ENCODE results near the gene TEX36. TPM values are rescaled to one million over a fixed set of nuclear protein-coding genes. Genes with fewer than 3 reads are reported as not detected.
"Not testable (repeated sequence)": the region's sequence is repeated elsewhere in the genome, so short reads cannot be mapped to it uniquely, and the experiment has no call there.

Gene TEX36
- total RNA-seq, 1 experiment from 2014 or later = not detected

DNA sequence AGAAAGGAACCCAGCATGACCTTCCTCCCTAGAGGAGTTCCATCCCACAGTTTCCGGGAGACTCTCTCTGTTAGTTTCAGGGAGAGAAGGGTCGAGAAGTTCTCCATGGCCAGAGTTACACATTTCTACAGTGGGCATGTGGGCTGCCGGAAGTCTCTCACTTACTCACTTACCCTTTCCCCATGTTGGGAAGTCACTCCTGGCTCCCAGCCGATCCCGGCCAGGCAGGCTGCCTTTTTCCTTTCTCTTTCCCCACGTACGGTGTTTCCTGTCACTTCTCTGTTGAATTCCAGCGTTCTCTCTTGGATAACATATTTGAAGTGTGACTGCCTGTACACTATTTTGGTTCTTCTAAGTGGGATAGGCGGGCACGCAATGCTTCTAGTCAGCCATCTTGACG lies 3.5 kb downstream of the TEX36 start:
- Histone ChIP-seq H3K27me3 (replicated peaks) (0 out of 2 replicates have a peak, but pooled peaks cover 6% of the 10 kb centered on the region), H3K4me1 (replicated peaks) (no peaks in the 10 kb centered on the region), H3K4me3 (no peak overlapping the region), H3K27ac (no peak overlapping the region), H3K9me3 (replicated peaks) (no peaks in the 10 kb centered on the region), H3K36me3 (no peaks in the 10 kb centered on the region)
- DNase-seq (ENCODE audit: low read depth in 1 of 2, low spot score in 2 of 2) = no peak

DNA sequence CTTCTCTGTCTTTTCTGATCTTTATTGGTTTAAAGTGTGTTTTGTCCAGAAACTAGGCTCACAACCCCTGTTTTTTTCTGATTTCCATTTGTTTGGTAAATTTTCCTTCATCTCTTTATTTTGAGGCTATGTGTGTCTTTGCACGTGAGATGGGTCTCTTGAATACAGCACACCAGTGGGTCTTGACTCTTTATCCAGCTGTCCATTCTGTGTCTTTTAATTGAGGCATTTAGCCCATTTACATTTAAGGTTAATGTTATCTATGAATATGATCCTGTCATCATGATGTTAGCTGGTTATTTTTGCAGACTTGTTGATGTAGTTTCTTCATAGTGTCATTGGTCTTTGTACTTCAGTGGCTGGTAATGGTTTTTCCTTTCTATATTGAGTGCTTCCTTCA lies 10.1 kb downstream of the TEX36 start:
- Histone ChIP-seq H3K4me3 (no peak overlapping the region), H3K27me3 (replicated peaks) (no peaks in the 10 kb centered on the region), H3K9me3 (replicated peaks) (no peaks in the 10 kb centered on the region), H3K27ac (no peak overlapping the region), H3K36me3 (no peaks in the 10 kb centered on the region), H3K4me1 (replicated peaks) (no peaks in the 10 kb centered on the region)
- DNase-seq (ENCODE audit: low read depth in 1 of 2, low spot score in 2 of 2) = no peak

DNA sequence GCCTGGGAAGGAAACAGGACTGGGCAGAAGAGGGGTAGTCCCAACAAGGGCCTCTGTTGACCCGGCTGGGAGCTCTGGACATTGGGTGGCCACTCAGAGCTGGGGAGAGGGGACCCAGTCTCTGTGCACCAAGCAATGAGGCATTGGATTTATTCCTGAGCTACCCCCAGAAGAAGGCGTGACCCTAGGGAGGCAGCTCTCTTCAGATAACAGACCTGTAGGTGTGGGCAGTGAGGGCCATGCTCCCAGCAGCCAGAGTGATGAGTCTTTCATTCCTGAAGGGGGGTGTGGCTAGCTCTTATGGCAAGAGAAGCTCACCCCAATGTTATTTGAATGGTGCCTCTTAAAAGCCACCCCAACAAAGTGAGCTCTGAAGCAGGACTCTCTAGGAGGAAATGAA lies 20.4 kb downstream of the TEX36 start:
- Histone ChIP-seq H3K36me3 (no peaks in the 10 kb centered on the region), H3K4me3 (no peak overlapping the region), H3K9me3 (replicated peaks) (no peaks in the 10 kb centered on the region), H3K27ac (no peak overlapping the region), H3K27me3 (replicated peaks) (peaks cover 4% of the 10 kb centered on the region; the same call in 1 of the 2 replicates), H3K4me1 (replicated peaks) (no peaks in the 10 kb centered on the region)
- no peak for DNase-seq (ENCODE audit: low read depth in 1 of 2, low spot score in 2 of 2)

DNA sequence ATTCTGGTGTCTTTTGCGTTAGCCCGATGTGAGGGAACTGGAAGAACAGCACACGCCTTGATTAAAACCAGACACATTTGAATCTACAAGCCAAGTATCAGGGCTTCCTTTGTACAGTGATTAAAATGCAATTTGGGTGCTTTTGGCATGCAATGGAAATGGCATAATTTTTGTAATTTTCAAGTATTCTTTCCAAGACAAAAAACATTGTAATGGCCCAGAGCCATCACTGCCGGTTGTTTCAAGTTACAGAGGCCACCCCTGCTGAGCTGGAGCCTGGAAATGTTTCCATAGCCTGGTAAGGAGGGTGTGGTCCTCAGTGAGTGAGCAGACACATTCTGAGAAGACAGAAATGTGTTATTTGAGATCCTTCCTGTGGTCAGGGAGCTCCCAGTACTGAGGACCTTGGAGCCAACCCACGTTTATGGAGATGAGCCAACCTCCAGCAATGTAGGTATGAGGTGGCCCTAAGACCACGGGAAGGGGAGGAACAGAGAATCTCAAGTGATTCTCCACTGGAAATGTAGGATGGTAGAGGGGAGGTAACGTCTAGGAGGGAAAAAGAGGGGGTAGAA lies 20.9 kb downstream of the TEX36 start:
- H3K9me3 ChIP-seq (replicated peaks) = no peaks in the 10 kb centered on the region
- H3K36me3 ChIP-seq = no peaks in the 10 kb centered on the region
- peaks cover 4% of the 10 kb centered on the region; the same call in 1 of the 2 replicates for H3K27me3 ChIP-seq (replicated peaks)
- no peaks in the 10 kb centered on the region for H3K4me1 ChIP-seq (replicated peaks)
- no peak for DNase-seq (ENCODE audit: low read depth in 1 of 2, low spot score in 2 of 2)
- no peak overlapping the region for H3K4me3 ChIP-seq
- H3K27ac ChIP-seq = no peak overlapping the region

DNA sequence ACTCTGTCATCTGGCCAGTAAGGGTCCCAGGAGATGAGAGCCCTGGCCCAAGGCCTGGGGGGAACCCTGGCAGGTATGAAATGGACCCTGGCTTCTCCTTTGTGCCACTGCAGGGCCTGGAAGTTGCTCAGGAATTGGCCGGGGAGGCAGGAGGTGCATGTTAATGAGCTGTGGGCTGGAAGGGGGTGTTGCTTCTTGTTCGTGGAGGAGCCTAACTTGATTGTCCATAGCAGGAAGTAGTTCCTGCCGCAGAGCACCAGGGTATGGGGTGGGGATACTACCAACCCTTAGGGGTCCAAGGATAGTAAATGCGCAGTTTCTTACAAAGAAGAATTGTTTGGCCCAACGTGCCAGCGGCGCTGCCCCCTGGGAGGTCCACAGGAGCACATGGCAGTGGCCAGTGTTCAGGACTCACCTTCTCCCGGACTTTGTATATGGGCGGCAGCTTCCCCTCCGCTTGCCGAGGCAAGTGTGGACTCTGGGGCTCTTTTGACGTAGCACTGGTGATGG lies 21.5 kb downstream of the TEX36 start:
- DNase-seq (ENCODE audit: low read depth in 1 of 2, low spot score in 2 of 2) = no peak
- Histone ChIP-seq H3K4me1 (replicated peaks) (no peaks in the 10 kb centered on the region), H3K4me3 (no peak overlapping the region), H3K27me3 (replicated peaks) (peaks cover 4% of the 10 kb centered on the region; the same call in 1 of the 2 replicates), H3K36me3 (no peaks in the 10 kb centered on the region), H3K27ac (no peak overlapping the region), H3K9me3 (replicated peaks) (no peaks in the 10 kb centered on the region)

DNA sequence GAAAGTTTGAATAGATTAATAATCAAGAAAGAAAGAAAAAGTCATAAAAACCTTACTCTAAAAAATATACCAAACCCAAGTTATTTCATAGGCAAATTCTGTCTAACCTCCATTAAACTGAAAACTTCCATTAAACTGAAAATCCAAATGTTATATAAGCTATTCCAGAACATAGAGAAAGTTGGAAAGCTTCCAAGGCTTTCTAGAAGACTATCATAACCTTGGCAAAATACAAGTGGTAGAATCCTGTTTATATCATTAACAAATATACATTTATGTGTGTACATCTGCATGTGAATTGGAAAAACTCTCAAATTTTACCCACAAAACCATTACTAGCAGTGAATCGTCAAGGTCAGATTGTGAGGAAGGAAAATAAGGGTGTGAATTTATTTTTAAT lies 23.9 kb downstream of the TEX36 start:
- H3K9me3 ChIP-seq (replicated peaks) = no peaks in the 10 kb centered on the region
- no peaks in the 10 kb centered on the region for H3K4me1 ChIP-seq (replicated peaks)
- DNase-seq (ENCODE audit: low read depth in 1 of 2, low spot score in 2 of 2) = no peak
- H3K36me3 ChIP-seq = no peaks in the 10 kb centered on the region
- no peak overlapping the region for H3K27ac ChIP-seq
- peaks cover 4% of the 10 kb centered on the region; the same call in 1 of the 2 replicates for H3K27me3 ChIP-seq (replicated peaks)
- H3K4me3 ChIP-seq = no peak overlapping the region

DNA sequence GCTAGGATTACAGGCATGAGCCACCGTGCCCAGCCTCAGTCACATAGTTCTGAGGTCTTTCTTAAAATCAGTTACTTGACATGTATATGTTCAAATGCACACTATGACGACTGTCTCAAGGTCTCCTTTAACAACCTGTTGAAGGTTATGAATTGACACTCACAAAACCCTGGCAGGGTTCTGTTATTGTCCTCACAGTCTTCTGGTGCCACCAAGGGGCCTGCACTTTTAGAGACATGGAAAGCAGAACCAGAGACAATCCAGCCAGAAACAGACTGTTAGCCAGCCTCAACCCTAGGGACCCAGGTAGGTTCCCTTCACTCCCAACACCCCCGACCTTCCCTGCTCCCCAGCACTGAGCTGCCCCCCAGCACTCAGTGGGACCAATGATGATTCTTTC lies 26.4 kb downstream of the TEX36 start:
- Histone ChIP-seq H3K36me3 (no peaks in the 10 kb centered on the region), H3K4me3 (no peak overlapping the region), H3K27ac (no peak overlapping the region), H3K9me3 (replicated peaks) (no peaks in the 10 kb centered on the region), H3K27me3 (replicated peaks) (peaks cover 4% of the 10 kb centered on the region; the same call in 1 of the 2 replicates), H3K4me1 (replicated peaks) (no peaks in the 10 kb centered on the region)
- DNase-seq (ENCODE audit: low read depth in 1 of 2, low spot score in 2 of 2) = no peak

DNA sequence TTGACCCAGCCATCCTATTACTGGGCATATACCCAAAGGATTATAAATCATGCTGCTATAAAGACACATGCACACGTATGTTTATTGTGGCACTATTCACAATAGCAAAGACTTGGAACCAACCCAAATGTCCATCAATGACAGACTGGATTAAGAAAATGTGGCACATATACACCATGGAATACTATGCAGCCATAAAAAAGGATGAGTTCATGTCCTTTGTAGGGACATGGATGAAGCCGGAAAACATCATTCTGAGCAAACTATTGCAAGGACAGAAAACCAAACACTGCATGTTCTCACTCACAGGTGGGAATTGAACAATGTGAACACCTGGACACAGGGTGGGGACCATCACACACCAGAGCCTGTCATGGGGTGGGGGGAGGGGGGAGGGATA lies 29.9 kb downstream of the TEX36 start:
- not testable (repeated sequence) for H3K9me3 ChIP-seq (replicated peaks); H3K4me3 ChIP-seq; H3K27me3 ChIP-seq (replicated peaks); DNase-seq (ENCODE audit: low read depth in 1 of 2, low spot score in 2 of 2); H3K36me3 ChIP-seq; H3K4me1 ChIP-seq (replicated peaks); H3K27ac ChIP-seq

DNA sequence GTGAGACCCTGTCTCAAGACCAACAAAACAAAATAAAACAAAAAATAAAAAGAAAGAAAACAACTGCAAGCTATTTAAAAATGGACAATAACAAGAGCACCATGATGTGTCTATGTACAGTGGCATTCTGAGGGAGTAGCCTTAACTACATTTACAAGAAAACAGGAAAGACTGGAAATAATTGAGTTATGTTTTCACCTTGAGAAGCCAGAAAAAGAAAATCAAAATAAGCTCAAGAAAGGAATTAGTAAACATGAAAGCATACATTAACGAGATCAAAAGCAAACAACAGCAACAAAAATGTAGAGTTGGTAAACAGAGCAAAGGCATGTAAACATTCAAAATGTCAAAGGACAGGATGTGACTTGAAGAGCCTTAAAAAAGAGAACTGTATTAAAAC lies 36.7 kb downstream of the TEX36 start:
- no peaks in the 10 kb centered on the region for H3K9me3 ChIP-seq (replicated peaks)
- H3K4me3 ChIP-seq = no peak overlapping the region
- H3K4me1 ChIP-seq (replicated peaks) = no peaks in the 10 kb centered on the region
- no peak overlapping the region for H3K27ac ChIP-seq
- H3K36me3 ChIP-seq = no peaks in the 10 kb centered on the region
- no peak for DNase-seq (ENCODE audit: low read depth in 1 of 2, low spot score in 2 of 2)
- H3K27me3 ChIP-seq (replicated peaks) = peaks cover 9% of the 10 kb centered on the region

DNA sequence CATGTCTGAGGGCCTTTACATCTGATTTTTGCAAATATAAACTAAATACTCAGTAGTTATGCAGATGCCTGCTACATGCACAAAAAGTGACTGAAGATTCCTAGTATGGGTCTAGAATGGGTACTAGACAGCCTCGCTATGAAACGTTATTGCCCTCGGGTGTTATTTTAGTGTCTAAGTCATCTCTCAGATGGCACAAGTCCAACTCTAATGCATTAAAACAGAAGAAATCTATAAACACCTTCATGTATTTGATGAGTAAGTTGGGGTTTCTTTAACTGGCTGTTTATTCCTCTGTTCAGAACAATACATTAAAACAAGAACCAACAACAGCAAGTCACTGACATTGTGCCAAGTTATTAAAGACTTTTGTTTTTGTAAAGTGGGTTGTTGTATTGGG lies 41.6 kb downstream of the TEX36 start:
- Histone ChIP-seq H3K27me3 (replicated peaks) (peaks cover 14% of the 10 kb centered on the region), H3K9me3 (replicated peaks) (no peaks in the 10 kb centered on the region), H3K36me3 (no peaks in the 10 kb centered on the region), H3K4me3 (no peak overlapping the region), H3K27ac (no peak overlapping the region), H3K4me1 (replicated peaks) (no peaks in the 10 kb centered on the region)
- DNase-seq (ENCODE audit: low read depth in 1 of 2, low spot score in 2 of 2) = no peak

DNA sequence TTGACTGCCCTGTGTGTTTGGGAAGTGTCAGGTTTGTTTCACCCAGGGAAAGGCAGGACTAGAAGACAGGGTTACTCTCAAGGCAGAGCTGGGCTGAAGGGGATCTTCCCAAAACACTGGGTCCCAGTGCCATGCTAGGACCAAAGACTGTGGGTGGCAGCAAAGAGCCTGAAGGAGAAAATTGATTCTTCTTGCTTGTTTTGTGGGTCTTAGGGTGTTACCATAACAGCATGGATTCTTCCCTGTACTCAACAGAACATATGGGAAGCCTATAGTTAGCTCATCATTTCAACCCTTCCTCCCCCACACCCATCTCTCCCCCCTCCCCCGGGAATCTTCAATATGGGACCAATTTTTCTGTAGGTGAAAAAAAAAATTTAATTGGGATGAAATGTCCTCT lies 42.3 kb downstream of the TEX36 start:
- no peak for DNase-seq (ENCODE audit: low read depth in 1 of 2, low spot score in 2 of 2)
- Histone ChIP-seq H3K27ac (no peak overlapping the region), H3K4me3 (no peak overlapping the region), H3K27me3 (replicated peaks) (peaks cover 14% of the 10 kb centered on the region), H3K4me1 (replicated peaks) (no peaks in the 10 kb centered on the region), H3K9me3 (replicated peaks) (no peaks in the 10 kb centered on the region), H3K36me3 (no peaks in the 10 kb centered on the region)

DNA sequence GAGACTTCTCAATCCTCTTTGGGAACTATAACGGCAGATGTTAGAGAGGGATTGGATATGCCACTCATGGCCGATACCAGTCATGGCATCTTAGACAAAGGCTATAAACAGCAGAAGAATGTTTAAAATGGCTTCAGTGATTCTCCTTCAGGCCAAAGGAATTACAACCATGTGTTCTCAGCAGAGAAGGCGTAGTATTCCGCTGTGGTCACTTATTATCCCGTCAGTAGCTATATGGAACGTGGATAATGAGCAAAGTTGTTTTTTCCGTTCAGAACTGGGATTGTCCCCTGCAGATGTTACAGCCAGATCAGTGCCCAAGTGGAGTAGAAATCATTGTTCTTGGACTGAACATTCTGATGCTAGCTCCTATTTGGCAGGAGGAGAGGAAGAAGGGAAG lies 43.1 kb downstream of the TEX36 start:
- H3K4me1 ChIP-seq (replicated peaks) = no peaks in the 10 kb centered on the region
- H3K27me3 ChIP-seq (replicated peaks) = peaks cover 14% of the 10 kb centered on the region
- H3K27ac ChIP-seq = no peak overlapping the region
- no peak overlapping the region for H3K4me3 ChIP-seq
- H3K36me3 ChIP-seq = no peaks in the 10 kb centered on the region
- H3K9me3 ChIP-seq (replicated peaks) = no peaks in the 10 kb centered on the region
- no peak for DNase-seq (ENCODE audit: low read depth in 1 of 2, low spot score in 2 of 2)

DNA sequence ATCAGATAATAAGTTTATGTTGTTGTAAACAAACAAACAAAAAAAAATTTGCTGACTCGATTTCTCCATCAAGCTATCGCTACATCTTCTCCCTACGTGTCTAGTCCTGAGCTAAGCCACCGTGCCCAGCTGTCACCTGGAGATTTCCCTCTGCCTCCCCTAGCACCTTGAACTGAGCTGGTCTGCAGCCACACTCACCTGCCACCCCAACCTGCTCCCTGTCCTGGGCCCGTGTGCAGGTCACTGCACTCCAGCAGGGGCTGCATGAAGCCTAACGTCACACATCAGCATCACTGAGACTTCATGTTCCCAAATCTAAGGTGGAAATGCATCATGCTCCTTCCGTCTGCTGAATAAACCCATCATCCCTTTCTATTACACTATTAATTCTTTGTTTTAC lies 44.4 kb downstream of the TEX36 start:
- no peaks in the 10 kb centered on the region for H3K36me3 ChIP-seq
- peaks cover 10% of the 10 kb centered on the region for H3K27me3 ChIP-seq (replicated peaks)
- H3K4me1 ChIP-seq (replicated peaks) = no peaks in the 10 kb centered on the region
- DNase-seq (ENCODE audit: low read depth in 1 of 2, low spot score in 2 of 2) = no peak
- no peaks in the 10 kb centered on the region for H3K9me3 ChIP-seq (replicated peaks)
- H3K4me3 ChIP-seq = no peak overlapping the region
- H3K27ac ChIP-seq = no peak overlapping the region

DNA sequence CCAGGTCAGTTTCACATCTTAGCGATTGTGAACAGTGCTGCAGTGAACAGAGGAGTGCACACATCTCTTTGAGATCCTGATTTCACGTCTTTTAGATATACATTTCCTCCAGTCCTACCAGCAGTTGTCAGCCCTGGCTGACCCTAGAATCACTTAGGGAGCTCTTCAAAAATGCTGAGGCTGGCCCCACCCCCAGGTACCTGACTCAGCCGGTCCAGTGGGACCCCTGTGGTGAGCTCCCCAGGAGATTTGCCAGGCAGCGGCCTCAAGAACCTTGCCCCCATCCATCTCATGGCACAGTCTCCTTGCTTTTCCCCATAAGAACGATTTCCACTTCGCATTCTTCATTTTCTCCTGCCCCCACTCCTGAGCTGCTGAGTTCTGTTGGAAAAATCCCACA lies 45.5 kb downstream of the TEX36 start:
- Histone ChIP-seq H3K4me1 (replicated peaks) (no peaks in the 10 kb centered on the region), H3K36me3 (no peaks in the 10 kb centered on the region), H3K27ac (no peak overlapping the region), H3K4me3 (no peak overlapping the region), H3K27me3 (replicated peaks) (peaks cover 8% of the 10 kb centered on the region), H3K9me3 (replicated peaks) (no peaks in the 10 kb centered on the region)
- no peak for DNase-seq (ENCODE audit: low read depth in 1 of 2, low spot score in 2 of 2)

DNA sequence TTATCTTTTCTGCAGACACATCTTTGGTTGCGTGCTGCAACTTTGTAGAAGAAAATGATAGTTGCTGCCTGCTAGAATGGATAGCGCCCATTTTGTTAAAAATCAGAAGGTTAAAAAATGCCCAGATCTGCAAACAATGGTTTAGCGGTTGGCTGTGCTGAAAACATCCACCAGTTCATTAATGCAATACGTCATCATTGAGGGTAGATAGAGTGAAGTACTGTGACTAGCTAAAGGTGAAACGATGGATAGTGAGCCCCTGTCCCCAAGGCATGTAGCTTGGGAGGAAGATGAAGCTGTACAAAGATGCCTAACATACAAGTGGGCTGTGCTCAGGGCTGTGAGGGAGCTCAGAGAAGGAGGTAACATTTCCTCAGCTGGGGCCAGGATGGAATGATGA lies 48.4 kb downstream of the TEX36 start:
- Histone ChIP-seq H3K36me3 (no peaks in the 10 kb centered on the region), H3K4me1 (replicated peaks) (no peaks in the 10 kb centered on the region), H3K27ac (no peak overlapping the region), H3K27me3 (replicated peaks) (no peaks in the 10 kb centered on the region), H3K4me3 (no peak overlapping the region), H3K9me3 (replicated peaks) (no peaks in the 10 kb centered on the region)
- DNase-seq (ENCODE audit: low read depth in 1 of 2, low spot score in 2 of 2) = no peak
